T-cell (primary cell): ENCODE results near the gene SLC39A2. TPM values are rescaled to one million over a fixed set of nuclear protein-coding genes. Genes with fewer than 3 reads are reported as not detected.

ENCODE experiments used
- ATAC-seq, 4 experiments: fragments of 200-7000 bp in 3 of 4; fragments of 150-1000 bp in 1 of 4; cut with Tn5 transposase; replicated peaks in 1 of 4; 1 replicate in 3 of 4; 2 replicates in 1 of 4; pipeline ENCODE4 v1.10.0; 2021; ENCODE audit warnings: moderate library complexity in 3 of 4, mild to moderate bottlenecking in 2 of 4, moderate number of reproducible peaks in 1 of 4
- CTCF ChIA-PET, 2 donors: fragments of 300-600 bp; sonication (Branson Sonifier 250); formaldehyde crosslinking; loops; one replicate each; lab custom pipeline; 2022; ENCODE audit warnings: antibody characterized with exemption in 2 of 2; lab: Charles Lee
- POLR2A ChIA-PET, 2 donors: fragments of 300-600 bp; sonication (Branson Sonifier 250); formaldehyde crosslinking; loops; one replicate each; lab custom pipeline; 2022; ENCODE audit warnings: antibody characterized with exemption in 2 of 2; lab: Charles Lee
- DNase-seq, 35 experiments: peaks; one replicate each; pipeline versions ENCODE4 v3.0.0 to v3.0.0-alpha.2; 2013 to 2023
- H3K27ac ChIP-seq: one replicate; pipeline ENCODE4 v1.5.1; 2013; ENCODE audit warnings: low read length
- H3K27me3 ChIP-seq, 2 experiments: replicated peaks in 1 of 2; 1 replicate in 1 of 2; 2 replicates in 1 of 2; pipeline versions ENCODE4 v1.6.1 to v1.7.0; 2013; ENCODE audit warnings: low read length in 1 of 2, mixed read lengths in 1 of 2; ENCODE audit not compliant: control insufficient read depth in 2 of 2, insufficient read depth in 2 of 2; ENCODE audit errors: extremely low read depth in 1 of 2
- H3K36me3 ChIP-seq, 2 donors: 1 replicate in 1 of 2; 2 replicates in 1 of 2; pipeline versions ENCODE4 v1.6.1 to v1.7.0; 2013; ENCODE audit warnings: low read length in 1 of 2; ENCODE audit not compliant: control insufficient read depth in 2 of 2, insufficient read depth in 1 of 2; ENCODE audit errors: extremely low read depth in 1 of 2
- H3K4me1 ChIP-seq, 2 experiments: 1 replicate in 1 of 2; 2 replicates in 1 of 2; pipeline versions ENCODE4 v1.6.1 to v1.7.0; 2013; ENCODE audit warnings: low read length in 2 of 2, mixed read lengths in 1 of 2; ENCODE audit not compliant: insufficient read depth in 2 of 2, control insufficient read depth in 1 of 2; ENCODE audit errors: extremely low read depth in 1 of 2
- H3K4me3 ChIP-seq, 2 donors: 1 replicate in 1 of 2; 2 replicates in 1 of 2; pipeline versions ENCODE4 v1.5.1 to v1.7.0; 2013; ENCODE audit warnings: mild to moderate bottlenecking in 2 of 2, low read length in 1 of 2, moderate library complexity in 1 of 2; ENCODE audit not compliant: control insufficient read depth in 1 of 2; ENCODE audit errors: extremely low read depth in 1 of 2
- H3K9me3 ChIP-seq: 2 replicates; pipeline ENCODE4 v1.7.0; 2013
- H3K27ac Mint-ChIP-seq, 2 donors: one replicate each; pipeline ENCODE4 v1.8.0; 2020 to 2021; ENCODE audit warnings: mild to moderate bottlenecking in 2 of 2, mixed read lengths in 2 of 2
- H3K27me3 Mint-ChIP-seq, 2 donors: one replicate each; pipeline ENCODE4 v1.8.0; 2021 to 2022; ENCODE audit warnings: mixed read lengths in 2 of 2
- H3K36me3 Mint-ChIP-seq: one replicate; pipeline ENCODE4 v1.8.0; 2021; ENCODE audit warnings: mixed read lengths
- H3K4me1 Mint-ChIP-seq, 3 donors: one replicate each; pipeline ENCODE4 v1.8.0; 2020 to 2022; ENCODE audit warnings: mixed read lengths in 3 of 3, mild to moderate bottlenecking in 1 of 3
- H3K4me3 Mint-ChIP-seq, 3 donors: one replicate each; pipeline ENCODE4 v1.8.0; 2020 to 2022; ENCODE audit warnings: mild to moderate bottlenecking in 3 of 3, mixed read lengths in 3 of 3, moderate library complexity in 3 of 3
- H3K9me3 Mint-ChIP-seq, 3 donors: one replicate each; pipeline ENCODE4 v1.8.0; 2020 to 2022; ENCODE audit warnings: mixed read lengths in 3 of 3
- WGBS: methylation state at CpG from one replicate; pipeline ENCODE4 v1.1.5; 2013; ENCODE audit warnings: missing lambda C conversion rate; ENCODE audit not compliant: insufficient coverage; 5-methylcytosine and 5-hydroxymethylcytosine counted together
- total RNA-seq, 35 experiments: library from RNA in 6 of 35; stranded (reverse) in 6 of 35; fragments of 120-200 nt in 1 of 35; gene quantifications; one replicate each; pipeline versions ENCODE4 v1.2.1 to v1.2.4 and lab custom pipeline; 2013 to 2026

Gene SLC39A2
- total RNA-seq, 5 donors from 2014 or later (not counting 1 experiment from before 2014, with no cell fraction given), result 0.35 TPM; not detected in 4

GRCh38 chr14:21016413-21017190 is 17.5 kb downstream of the SLC39A2 start:
- ATAC-seq (no peak), DNase-seq (no peak)
- Mint-ChIP-seq H3K4me3 (no peak overlapping the region), H3K27ac (no peak overlapping the region), H3K27me3 (peaks cover 13 to 19% of the 10 kb centered on the region in 2 donors), H3K36me3 (peaks cover 31% of the 10 kb centered on the region), H3K4me1 (no peaks in the 10 kb centered on the region), H3K9me3 (no peaks in the 10 kb centered on the region)
- H3K4me3 ChIP-seq, result no peak overlapping the region
- WGBS, result 66% methylated on average over 3 of the region's 9 CpGs
- H3K27me3 ChIP-seq, result peaks cover 0 to 9% of the 10 kb centered on the region in 2 experiments
- H3K4me1 ChIP-seq, result no peaks in the 10 kb centered on the region
- H3K9me3 ChIP-seq, result no peaks in the 10 kb centered on the region
- POLR2A ChIA-PET, result no interaction called here
- H3K36me3 ChIP-seq, result peaks cover 5 to 12% of the 10 kb centered on the region in 2 donors
- CTCF ChIA-PET, result interaction anchor here (0.6 to 5.5 kb wide), 13 partner anchors 9 to 537 kb away, joined by 3 to 53 read pairs (median 5); partner anchors contain the start of gene RNASE7 (in 1 of the 2)
- no peak overlapping the region for H3K27ac ChIP-seq

GRCh38 chr14:21017528-21018245 is 18.6 kb downstream of the SLC39A2 start:
- Histone ChIP-seq H3K4me1 (no peaks in the 10 kb centered on the region), H3K9me3 (no peaks in the 10 kb centered on the region), H3K4me3 (no peak overlapping the region), H3K27me3 (peaks cover 0 to 5% of the 10 kb centered on the region in 2 experiments), H3K36me3 (peaks cover 5 to 12% of the 10 kb centered on the region in 2 donors), H3K27ac (no peak overlapping the region)
- ChIA-PET POLR2A (interaction anchor here in 1 of 2 donors (1.0 kb wide), 1 partner anchor 62 kb away, joined by 3 read pairs; no protein-coding TSS in a partner anchor), CTCF (interaction anchor here (1.1 to 5.5 kb wide), 4 partner anchors 23 to 86 kb away, joined by 3 to 53 read pairs (median 28); partner anchors contain the start of gene RNASE7 (in 1 of the 2))
- DNase-seq (no peak), ATAC-seq (no peak)
- WGBS, result 95% methylated on average over 13 of the region's 28 CpGs
- peaks cover 35% of the 10 kb centered on the region for H3K36me3 Mint-ChIP-seq
- H3K4me1 Mint-ChIP-seq, result peaks cover 0 to 6% (median 2%) of the 10 kb centered on the region in 3 donors
- no peak overlapping the region for H3K27ac Mint-ChIP-seq
- no peak overlapping the region for H3K4me3 Mint-ChIP-seq
- H3K9me3 Mint-ChIP-seq, result no peaks in the 10 kb centered on the region
- H3K27me3 Mint-ChIP-seq, result peaks cover 4 to 10% of the 10 kb centered on the region in 2 donors

GRCh38 chr14:21018286-21018685 is 19.2 kb downstream of the SLC39A2 start:
- CTCF ChIA-PET, result interaction anchor here (1.8 to 5.5 kb wide), 3 partner anchors 22 to 85 kb away, joined by 9 to 53 read pairs (median 47); partner anchors contain the start of gene RNASE7 (in 1 of the 2)
- Mint-ChIP-seq H3K4me3 (no peak overlapping the region), H3K36me3 (peaks cover 35% of the 10 kb centered on the region), H3K27ac (no peak overlapping the region), H3K9me3 (no peaks in the 10 kb centered on the region), H3K4me1 (peaks cover 5 to 12% (median 8%) of the 10 kb centered on the region in 3 donors), H3K27me3 (peaks cover 0 to 8% of the 10 kb centered on the region in 2 donors)
- ATAC-seq (no peak), DNase-seq (no peak)
- POLR2A ChIA-PET, result interaction anchor here in 1 of 2 donors (1.0 kb wide), 1 partner anchor 61 kb away, joined by 3 read pairs; no protein-coding TSS in a partner anchor
- Histone ChIP-seq H3K4me1 (peaks cover 0 to 5% of the 10 kb centered on the region in 2 experiments), H3K4me3 (no peak overlapping the region), H3K27me3 (peaks cover 0 to 8% of the 10 kb centered on the region in 2 experiments), H3K9me3 (no peaks in the 10 kb centered on the region), H3K27ac (no peak overlapping the region), H3K36me3 (peaks cover 5 to 12% of the 10 kb centered on the region in 2 donors)
- 90% methylated on average over 3 of the region's 7 CpGs for WGBS

GRCh38 chr14:21018781-21019180 is 19.7 kb downstream of the SLC39A2 start:
- peaks cover 35% of the 10 kb centered on the region for H3K36me3 Mint-ChIP-seq
- Histone ChIP-seq H3K9me3 (no peaks in the 10 kb centered on the region), H3K4me1 (peaks cover 0 to 10% of the 10 kb centered on the region in 2 experiments), H3K4me3 (no peak overlapping the region), H3K27ac (no peak overlapping the region), H3K27me3 (peaks cover 0 to 9% of the 10 kb centered on the region in 2 experiments), H3K36me3 (peaks cover 5 to 12% of the 10 kb centered on the region in 2 donors)
- H3K27ac Mint-ChIP-seq, result no peak overlapping the region
- no peak overlapping the region for H3K4me3 Mint-ChIP-seq
- no CpG with 5 or more reads among the region's 3 CpGs for WGBS
- ATAC-seq, result no peak
- H3K27me3 Mint-ChIP-seq, result peaks cover 0 to 7% of the 10 kb centered on the region in 2 donors
- DNase-seq, result no peak
- H3K4me1 Mint-ChIP-seq, result peaks cover 10 to 17% (median 11%) of the 10 kb centered on the region in 3 donors
- no peaks in the 10 kb centered on the region for H3K9me3 Mint-ChIP-seq
- ChIA-PET POLR2A (no interaction called here), CTCF (interaction anchor here (0.5 to 4.6 kb wide), 3 partner anchors 21 to 45 kb away, joined by 3 to 53 read pairs (median 5); partner anchors contain the start of gene RNASE7 (in 1 of the 2))

- Mint-ChIP-seq H3K27ac (peak overlapping the region in 1 of 2 donors; percentile 6), H3K27me3 (peaks cover 0 to 3% of the 10 kb centered on the region in 2 donors), H3K4me1 (peaks cover 15 to 23% (median 17%) of the 10 kb centered on the region in 3 donors), H3K36me3 (peaks cover 35% of the 10 kb centered on the region), H3K9me3 (no peaks in the 10 kb centered on the region), H3K4me3 (no peak overlapping the region)
- WGBS, result no CpG with 5 or more reads among the region's 1 CpG
- H3K4me1 ChIP-seq, result peaks cover 3 to 16% of the 10 kb centered on the region in 2 experiments
- no peaks in the 10 kb centered on the region for H3K9me3 ChIP-seq
- ChIA-PET POLR2A (interaction anchor here (0.5 to 0.6 kb wide), 2 partner anchors 11 to 85 kb away, joined by 3 read pairs; no protein-coding TSS in a partner anchor), CTCF (interaction anchor here (0.6 to 1.2 kb wide), 5 partner anchors 9 to 508 kb away, joined by 3 to 4 read pairs (median 3); no protein-coding TSS in a partner anchor)
- no peak overlapping the region for H3K4me3 ChIP-seq
- peaks cover 3 to 12% of the 10 kb centered on the region in 2 experiments for H3K27me3 ChIP-seq
- no peak overlapping the region for H3K27ac ChIP-seq
- H3K36me3 ChIP-seq, result peaks cover 5 to 12% of the 10 kb centered on the region in 2 donors
- DNase-seq (no peak), ATAC-seq (no peak)
These were observed 20.3 kb downstream of the SLC39A2 start for GRCh38 chr14:21019366-21019765.
